Body of pancreas (tissue), 4 donors: Measurements from ENCODE around the gene URM1.

Experiments
- POLR2A ChIP-seq, 3 donors: fragments of 450-650 bp; IDR thresholded peaks; one replicate each; pipeline ENCODE4 v1.6.1; 2016; ENCODE audit warnings: antibody characterized with exemption in 3 of 3, mild to moderate bottlenecking in 2 of 3
- TF ChIP-seq, protein P1 (sequence below), 7 experiments: fragments of 450-650 bp in 4 of 7; fragments of 200-600 bp in 3 of 7; sonication (generic) in 3 of 7; IDR thresholded peaks; one replicate each; pipeline ENCODE4 v1.5.1; 2016 to 2019; ENCODE audit warnings: antibody characterized with exemption in 7 of 7

DNA sequence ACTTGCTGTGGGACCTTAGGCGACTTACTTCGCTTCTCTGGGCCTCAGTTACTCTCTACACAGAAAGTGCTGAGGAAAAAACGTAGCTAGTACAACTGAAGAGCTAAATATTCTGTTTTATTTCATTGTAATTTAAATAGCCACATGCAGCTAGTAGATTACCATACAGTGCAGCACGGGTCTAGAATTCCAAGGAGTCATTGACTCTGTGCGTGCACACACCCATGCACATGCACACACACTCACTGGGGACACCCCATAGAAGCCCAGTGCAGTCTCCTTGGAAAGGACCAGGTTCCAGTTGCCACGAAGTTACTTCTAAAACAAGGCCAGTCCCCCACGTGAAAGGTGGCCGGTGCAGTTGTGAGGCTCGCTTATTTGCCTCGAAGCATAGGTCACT is 17.0 kb downstream of the URM1 start:
- TF ChIP-seq, protein P1, sequence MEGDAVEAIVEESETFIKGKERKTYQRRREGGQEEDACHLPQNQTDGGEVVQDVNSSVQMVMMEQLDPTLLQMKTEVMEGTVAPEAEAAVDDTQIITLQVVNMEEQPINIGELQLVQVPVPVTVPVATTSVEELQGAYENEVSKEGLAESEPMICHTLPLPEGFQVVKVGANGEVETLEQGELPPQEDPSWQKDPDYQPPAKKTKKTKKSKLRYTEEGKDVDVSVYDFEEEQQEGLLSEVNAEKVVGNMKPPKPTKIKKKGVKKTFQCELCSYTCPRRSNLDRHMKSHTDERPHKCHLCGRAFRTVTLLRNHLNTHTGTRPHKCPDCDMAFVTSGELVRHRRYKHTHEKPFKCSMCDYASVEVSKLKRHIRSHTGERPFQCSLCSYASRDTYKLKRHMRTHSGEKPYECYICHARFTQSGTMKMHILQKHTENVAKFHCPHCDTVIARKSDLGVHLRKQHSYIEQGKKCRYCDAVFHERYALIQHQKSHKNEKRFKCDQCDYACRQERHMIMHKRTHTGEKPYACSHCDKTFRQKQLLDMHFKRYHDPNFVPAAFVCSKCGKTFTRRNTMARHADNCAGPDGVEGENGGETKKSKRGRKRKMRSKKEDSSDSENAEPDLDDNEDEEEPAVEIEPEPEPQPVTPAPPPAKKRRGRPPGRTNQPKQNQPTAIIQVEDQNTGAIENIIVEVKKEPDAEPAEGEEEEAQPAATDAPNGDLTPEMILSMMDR (IDR thresholded peaks at IDR 0.05), result no peak
- no peak for TF ChIP-seq POLR2A (IDR thresholded peaks at IDR 0.05)
